ENCODE data around the gene DLGAP1.
A peak's percentile ranks its signal among the peaks of the same experiment; 100 is the strongest.

GRCh38 chr18:3454365-3455089 lies 1000.6 kb downstream of the DLGAP1 start:
- no peak for TF ChIP-seq POLR2A (IDR thresholded peaks at IDR 0.05)
- TF ChIP-seq CTCF (IDR thresholded peaks at IDR 0.05) = peak; percentile 63 to 83 (median 66)

All from testis (tissue), 2 donors.